Left renal pelvis (tissue), 4 donors: ENCODE measurements around the gene KMT2B. TPM values are rescaled to one million over a fixed set of nuclear protein-coding genes. Genes with fewer than 3 reads are reported as not detected.
A peak's percentile ranks its signal among the peaks of the same experiment; 100 is the strongest.
"Not testable (repeated sequence)": the region's sequence is repeated elsewhere in the genome, so short reads cannot be mapped to it uniquely, and the experiment has no call there.

Experiments used
- DNase-seq, 4 donors: peaks; one replicate each; pipeline ENCODE4 v3.0.0-alpha.2; 2013; ENCODE audit warnings: low read depth in 4 of 4, low spot score in 3 of 4
- polyA plus RNA-seq, 4 donors: library from polyadenylated mRNA; unstranded; fragments of 120-200 nt; gene quantifications; one replicate each; pipeline ENCODE4 v1.2.1, GENCODE V29; 2013; ENCODE audit not compliant: insufficient read length in 4 of 4

Gene KMT2B
- polyA plus RNA-seq, 4 donors = 25.1 to 42.0 (median 32.8) TPM

DNA sequence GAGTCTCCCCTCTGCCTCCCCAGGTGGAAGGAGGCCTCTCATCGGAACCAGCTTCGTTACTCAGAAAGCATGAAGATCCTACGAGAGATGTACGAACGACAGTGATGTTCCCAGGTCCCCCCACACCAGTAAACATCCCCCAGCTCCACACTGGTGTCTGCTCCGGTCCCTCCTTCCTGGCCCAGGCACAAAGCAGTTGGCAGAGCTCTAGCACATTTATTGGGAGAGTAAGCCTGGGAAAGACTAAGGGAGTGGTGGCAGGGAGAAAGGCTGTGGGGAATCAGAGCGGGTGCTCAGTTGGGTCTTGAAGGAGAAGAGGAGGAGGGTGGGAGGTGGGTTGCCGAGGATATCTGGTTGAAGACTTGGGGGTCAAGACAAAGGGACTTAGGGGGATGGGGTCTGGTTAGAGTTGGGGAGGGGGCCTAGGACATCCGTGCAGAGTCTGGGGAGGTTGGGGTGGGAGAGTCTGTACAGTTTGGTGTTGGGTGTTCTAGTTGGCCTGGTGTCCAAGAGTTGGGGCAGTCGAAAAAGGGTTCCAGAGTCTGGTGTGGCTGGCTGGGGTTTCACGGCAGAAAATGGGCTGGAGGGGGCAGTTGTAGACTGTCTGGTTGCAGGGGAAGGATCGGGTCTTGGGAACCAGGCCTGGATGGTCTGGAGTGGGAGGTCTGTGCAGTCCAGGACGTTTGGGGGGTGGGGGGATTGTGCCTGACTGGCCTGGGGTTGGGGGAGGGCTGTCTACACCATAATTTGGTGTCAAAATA is 36.7 kb downstream of the KMT2B start:
- DNase-seq = no peak

DNA sequence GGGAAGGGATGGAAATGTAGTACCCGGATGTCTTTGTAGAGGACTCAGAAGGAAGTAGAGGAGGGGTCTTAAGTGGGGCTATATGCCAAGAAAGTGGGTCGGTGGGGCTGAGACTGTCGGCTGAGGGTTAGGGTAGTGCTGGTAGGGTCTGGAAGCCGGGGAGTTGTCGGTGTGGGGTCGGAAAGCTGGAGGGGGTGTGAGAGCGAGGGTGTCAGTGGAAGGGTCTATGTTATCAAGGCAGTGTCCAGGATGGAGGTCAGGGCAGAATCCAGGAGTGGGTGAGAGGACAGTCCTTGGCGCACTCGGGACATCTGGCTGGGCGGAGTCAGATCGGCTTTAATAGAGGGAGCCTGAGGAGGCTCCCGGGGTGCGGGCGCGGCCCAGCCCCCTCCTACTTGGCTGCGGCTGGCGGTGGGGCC is 37.3 kb downstream of the KMT2B start:
- DNase-seq = no peak

DNA sequence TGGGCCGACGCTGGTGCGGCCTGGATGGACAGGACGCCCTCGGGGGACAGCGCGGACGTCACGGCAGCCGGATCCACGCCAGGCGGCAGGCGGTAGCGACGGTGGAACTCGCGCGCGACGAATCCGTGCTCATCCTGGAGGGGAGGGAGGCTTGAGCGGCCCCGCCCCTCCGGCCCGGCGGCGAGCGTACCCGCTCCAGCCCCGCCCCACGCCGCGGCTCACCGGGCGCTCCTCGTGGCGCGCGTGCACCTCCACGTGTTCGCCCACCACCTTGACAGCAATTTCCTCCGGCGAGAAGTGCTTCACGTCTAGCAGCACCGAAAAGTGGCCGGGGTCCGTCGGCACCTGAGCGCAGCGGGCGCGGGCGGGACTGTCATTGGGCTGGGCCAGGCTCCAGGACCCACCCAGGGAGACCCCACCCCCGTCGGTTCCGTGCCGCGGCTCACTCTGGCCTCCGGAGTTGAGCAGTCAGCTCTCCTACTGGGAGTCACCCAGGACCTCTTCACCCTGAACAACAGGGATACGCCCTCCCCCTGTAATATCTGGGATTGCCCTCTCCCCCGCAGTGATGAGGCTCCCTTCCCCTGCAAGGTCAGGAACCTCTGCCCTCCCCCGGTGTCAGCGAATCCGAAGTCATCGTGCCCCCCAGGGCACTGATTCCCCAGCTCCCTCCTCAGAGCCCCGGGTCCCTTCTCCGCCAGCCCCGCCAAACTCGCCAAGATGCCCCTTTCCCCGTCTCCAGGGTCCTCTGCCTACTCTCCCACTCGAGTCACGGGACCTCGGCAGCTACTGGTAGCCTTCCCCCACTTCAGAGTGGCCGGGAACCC is 38.0 kb downstream of the KMT2B start:
- no peak for DNase-seq

DNA sequence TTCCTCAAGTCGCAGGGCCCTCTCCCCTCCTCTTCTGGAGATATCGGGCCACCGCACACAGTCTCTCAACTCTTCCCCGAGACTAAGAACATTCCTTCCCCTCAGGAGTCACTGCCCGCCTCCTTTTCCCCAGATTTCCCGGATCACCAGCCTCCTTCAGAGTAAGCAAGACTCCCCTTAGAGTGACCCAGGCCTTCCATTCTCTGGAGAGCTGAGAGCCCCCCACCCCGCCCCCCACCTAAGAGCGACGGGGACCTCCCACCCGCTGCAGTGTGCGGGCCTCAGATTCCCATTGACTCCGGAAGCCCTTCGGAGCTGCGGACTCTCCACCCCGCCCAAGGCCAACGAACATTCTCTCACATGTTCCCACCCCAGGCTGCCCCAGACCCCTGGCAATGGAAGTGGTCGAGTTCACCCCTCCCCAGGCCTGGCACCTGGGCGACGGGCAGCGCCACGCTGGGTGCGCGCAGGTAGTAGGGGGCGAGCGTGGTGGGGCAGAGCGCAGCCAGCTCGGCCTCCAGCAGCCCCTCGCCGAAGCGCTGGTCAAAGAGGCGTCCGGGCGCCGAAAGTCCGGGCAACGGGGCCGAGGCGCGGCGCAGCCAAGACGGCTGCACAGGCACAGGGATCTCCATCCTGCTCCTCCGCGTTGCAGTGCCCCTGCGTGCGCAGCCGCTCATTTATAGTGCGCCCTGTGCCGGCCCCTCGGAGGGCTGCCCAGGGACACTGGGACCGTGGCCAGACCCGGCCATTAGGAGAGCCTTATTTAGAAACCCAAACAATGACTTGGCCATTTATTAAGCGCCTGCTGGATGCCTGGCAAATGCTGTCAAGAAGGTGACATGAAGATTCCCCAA is 38.8 kb downstream of the KMT2B start, which contains the start of gene HSPB6:
HSPB6 (minus strand) TSS at position 653 of the 854 bp plus-strand sequence; CDS start at position 632, 21 bp downstream.
- no peak for DNase-seq

DNA sequence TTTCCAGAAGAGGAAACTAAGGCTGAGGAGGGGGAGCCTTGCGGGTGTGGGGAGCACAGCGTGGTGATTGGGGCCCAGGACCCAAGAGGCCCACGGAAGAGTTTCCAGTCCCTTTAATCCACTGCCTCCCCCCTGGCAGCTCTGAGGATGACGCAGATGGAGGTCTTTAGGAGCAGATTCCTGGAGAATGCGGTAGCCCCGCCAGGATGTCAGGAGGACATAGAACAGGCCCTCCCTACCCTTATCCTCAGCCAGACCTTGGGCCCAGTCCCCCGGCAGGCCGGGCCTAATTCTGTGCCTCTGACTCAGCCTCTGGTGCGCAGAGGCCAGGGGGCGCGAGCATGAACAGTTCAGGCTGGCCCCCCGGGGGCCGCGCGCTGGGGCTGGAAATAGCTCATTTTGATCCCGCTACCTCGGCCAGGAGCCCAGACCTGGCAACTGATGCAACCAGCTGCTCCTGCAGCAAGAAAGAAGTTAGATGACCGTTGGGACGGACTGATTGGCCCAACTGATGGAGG is 39.5 kb downstream of the KMT2B start:
- no peak for DNase-seq

DNA sequence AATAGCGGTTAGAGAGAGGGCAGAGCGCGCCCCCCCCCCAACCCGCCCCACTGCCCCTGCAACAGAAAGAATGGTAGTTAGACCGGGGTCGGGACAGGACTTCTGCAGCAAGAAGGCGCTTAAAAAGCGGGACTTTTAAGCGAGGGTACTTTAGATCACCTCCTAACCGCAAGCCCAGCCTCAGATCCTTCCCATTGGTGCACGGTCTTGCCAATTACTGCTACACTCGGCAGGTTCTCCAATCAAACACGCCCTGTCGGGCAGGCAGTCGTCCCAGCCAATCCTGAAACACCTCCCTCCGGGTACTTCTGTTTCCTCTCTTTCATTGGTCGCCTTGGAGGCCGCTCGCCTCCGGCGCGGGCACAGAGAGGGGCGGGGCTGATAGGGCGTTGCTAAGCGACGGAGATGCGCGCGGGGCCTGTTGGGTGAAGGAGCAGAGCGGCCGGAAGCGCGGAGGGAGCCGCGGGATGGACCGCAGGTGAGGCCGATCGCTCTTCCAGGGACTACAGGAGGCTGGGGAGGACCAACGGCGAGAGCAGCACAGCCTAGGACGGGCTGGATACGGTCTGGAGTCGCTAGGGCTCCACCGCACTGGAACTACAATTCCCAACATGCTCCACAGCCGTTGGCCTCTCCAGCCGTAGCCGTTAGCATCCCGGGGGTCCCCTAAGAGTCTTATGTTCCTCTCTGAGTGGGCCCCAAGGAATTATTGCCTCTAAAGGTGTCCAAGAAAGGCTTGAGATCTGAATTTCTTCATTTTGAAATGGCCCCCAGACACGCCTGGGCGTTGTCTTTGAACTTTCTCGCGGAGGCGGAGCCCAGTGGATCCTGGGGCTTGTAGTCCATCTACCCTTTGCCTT is 40.2 kb downstream of the KMT2B start, which contains the start of gene PROSER3:
PROSER3 (plus strand) TSS at position 428 of the 860 bp plus-strand sequence; CDS start at position 468, 40 bp downstream.
- peak; percentile 97 to 99 (median 98) for DNase-seq

DNA sequence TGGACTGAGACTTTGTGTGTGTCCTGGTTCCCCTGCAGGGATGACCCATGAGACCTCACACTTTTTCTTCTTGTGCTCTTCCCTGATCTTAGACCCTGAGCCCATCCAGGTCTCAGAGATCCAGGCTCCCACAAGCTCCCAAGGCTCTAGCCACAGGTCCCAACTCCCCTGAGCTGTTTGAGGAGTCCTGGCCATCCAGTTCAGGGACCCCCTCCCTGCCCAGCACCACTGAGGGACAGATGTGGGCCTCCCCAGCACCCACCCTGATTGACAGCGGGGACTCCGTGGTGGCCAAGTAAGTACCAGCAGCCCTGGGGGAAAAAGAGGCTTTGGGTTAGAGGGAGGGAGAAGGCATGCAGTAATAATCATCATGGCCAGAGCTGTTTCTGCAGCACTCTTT is 41.9 kb downstream of the KMT2B start:
- DNase-seq = no peak

DNA sequence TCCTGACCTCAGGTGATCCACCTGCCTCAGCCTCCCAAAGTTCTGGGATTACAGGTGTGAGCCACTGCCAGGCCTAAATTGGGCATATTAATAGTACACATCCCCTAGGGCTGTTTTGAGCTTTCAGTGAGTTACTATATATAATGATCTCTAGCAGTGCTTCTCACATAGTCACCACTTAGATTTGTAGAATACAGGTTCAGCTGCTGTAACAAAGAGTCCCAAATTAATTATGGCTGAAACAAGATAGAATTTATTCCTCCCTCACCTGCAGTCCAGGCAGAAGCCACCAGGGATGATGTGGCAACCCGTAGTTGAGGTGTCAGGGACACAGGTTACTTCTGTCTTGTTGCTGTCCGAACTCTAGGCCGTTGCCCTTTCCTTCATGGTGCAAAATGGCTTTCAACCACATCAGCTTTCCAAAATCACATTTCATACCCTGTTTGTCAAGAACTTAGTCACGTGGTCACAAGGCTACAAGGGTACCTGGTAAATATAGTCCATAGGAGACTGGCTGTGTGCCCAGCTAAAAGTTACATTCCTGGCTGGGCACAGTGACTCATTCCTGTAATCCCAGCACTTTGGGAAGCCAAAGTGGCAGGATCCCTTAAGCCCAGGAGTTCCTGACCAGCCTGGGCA is 43.0 kb downstream of the KMT2B start:
- DNase-seq = no peak

DNA sequence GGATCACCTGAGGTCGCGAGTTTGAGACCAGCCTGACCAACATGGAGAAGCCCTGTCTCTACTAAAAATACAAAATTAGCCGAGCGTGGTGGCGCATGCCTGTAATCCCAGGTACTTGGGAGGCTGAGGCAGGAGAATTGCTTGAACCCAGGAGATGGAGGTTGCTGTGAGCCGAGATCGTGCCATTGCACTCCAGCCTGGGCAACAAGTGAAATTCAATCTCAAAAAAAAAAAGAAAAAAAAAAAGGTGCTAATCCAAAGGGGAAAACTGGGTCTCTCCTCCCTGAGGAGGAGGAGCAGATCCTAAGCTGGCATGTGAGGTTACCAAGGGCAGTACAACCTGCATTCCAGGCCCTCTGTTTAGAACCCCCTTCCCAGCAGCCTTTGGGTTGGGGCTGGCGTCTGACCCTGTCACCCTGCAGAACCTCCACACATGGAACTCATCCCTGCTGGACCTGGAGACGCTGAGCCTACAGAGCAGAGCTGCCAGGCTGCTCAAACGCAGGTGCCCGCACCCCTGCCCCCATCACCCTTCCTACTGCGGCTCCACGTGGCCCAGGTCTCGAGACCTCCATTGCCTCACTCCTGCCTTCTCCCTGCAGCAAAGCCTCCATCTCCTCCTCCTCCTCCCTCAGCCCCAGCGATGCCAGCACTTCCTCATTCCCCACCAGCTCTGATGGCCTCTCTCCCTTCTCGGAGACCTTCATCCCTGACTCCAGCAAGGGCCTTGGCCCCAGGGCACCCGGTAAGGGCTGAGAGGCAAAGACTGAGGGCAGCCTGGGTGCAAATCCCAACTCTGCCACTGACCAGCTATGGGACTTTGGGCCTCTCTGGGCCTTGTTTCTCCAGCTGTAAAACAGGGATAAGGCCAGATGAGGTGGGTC is 46.9 kb downstream of the KMT2B start:
- no peak for DNase-seq

DNA sequence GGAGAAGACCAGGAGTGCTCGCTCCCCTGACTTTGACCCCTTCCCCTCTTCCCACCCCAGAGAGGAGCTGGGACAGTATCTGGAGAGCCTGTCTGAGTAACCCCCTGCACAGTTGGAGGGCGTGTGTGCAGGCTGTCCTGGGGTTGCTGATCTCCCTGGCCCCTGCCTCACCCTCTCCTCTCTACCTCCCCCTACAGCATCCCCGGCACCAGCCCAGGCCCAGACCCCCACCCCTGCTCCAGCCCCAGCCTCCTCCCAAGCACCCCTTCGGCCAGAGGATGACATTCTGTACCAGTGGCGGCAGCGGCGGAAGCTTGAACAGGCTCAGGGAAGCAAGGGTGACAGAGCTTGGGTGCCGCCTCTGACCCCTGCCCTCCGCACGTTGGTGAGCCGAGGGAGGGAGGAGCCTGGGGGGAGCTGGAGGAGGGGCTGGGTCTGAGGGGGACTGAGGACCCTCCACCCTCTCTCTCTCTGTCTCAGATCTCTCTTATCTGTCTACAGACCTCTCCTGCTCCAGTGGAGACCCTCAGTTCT is 48.8 kb downstream of the KMT2B start:
- DNase-seq = no peak

DNA sequence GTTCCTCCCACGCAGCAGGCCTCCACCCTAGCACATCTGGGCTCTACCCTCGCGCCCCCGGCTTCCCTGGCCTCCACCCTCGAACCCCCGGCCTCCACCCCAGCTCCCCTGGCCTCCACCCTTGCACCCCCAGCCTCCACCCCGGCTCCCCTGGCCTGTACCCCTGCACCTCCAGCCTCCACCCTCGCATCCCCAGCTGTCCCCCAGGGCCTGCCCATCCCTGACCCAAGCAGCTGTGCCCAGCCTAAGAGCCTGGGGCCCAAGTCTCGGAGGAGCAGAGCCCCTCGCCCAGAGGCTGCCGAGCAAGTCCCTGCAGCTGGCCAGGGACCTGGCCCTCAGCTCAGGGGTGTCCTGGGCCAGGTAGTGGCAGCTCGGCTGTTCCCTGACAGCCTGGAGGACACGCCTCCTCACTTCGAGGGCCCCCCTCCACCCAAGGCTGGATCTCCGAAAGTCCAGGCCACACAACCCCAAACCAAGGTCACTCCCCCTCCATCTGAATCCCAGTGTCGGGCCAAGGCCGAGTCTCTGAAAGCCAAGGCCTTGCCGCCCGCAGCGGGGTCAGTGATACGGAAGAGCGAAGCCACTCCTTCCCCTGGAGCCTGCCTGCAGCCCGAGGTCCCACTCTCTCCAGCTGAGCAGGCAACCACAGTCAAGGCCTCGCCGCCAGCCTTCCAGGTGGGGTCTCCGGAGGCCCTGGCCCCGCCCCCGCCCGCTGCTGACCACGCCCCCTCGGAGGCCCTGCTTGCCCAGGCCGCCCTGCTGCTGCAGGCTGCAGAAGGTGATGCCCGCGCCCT is 49.7 kb downstream of the KMT2B start:
- DNase-seq = peak in 1 of 4 donors; percentile 56

DNA sequence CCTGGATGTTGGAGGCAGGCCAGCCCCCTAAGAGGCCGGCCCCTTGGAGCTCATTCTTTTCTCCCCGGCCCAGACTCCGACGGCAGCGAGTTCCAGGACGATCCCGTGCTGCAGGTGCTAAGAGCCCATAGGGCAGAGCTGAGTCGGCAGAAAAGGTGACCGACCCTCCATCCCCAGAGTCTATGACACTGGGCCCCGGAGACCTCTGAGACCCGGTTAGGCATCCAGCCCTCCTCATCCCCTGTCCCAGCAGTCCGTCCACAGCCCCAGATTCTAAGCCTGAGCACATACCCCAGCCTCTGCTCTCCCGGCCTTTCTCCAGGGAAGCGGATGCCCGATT is 50.2 kb downstream of the KMT2B start:
- DNase-seq = no peak

DNA sequence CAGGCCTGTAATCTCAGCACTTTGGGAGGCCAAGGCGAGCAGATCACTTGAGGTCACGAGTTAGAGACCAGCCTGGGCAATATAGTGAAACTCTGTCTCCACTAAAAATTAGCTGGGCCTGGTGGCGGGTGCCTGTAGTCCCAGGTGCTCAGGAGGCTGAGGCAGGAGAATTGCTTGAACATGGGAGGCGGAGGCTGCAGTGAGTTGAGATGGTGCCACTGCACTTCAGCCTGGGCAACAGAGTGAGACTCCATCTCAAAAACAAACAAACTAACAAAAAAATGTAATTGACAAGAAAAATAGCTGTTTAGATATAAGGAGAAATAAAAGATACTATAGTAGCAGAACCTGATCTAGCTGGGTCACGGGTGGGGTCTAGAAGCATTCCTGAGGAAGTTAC is 54.6 kb downstream of the KMT2B start:
- DNase-seq = not testable (repeated sequence)

DNA sequence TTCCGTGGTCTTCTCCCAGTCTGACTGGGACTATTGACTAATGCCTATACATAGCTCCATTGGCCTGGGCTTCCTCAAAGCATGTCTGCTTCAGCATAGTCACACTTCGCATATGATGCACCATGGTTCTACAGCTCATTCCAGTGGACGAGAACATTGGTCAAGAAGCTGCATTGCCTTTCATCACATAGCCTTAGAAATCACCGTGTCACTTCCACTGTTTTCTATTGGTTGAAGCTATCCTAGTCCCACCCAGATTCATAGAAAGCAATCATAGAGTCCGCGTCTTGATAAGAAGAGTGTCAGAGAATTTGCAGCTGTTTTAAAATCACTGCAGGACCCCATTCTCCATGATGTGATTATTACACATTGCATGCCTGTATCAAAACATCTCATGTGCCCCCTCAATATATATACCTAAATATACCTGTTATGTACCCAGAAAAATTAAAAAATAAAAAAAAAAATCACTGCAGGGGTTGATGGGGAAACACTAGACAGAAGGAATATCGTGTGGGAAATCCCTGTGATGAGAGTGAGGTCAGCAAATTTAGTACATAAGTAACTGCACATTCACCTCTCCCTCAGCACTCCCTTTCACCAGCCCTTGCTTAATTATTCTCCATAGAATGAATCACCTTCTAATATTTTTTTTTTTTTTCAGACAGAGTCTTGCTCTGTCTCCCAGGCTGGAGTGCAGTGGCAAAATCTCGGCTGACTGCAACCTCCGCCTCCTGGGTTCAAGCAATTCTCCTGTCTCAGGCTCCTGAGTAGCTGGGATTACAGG is 55.4 kb downstream of the KMT2B start:
- no peak for DNase-seq

DNA sequence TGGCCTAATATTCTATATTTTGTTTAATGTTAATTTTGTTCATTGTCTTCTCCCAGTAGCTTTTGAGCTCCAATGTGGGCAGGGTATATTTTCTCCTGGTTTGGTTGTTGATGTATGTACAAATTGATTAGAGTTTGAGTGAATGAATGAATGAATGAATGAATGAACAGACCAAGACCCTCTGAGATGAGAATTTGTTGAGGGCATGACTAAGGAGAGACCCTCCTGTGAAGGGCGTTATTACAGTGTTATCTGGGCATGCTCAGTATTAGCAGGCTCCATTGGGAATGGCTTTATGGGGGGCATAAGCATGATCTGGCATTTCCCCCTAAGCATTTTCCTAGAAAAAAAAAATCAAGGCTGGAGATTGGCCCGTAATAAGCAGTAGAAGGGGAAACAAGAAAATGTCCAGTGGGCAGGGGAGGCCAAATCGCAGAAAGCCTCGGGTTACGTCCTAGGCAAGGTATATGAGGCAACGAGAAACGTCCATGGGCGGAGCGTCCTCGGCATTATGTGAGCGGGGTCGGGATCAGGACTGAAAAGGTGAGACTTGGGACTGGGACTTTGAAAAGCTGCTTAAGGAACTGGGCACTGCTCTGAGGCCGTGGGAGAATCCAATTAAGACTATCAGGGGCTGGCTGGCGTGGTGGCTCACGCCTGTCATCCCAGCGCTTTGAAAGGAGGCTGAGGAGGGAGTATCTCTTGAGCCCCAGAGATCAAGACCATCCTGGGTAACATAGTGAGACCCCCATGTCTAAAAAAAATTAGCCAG is 56.7 kb downstream of the KMT2B start:
- no peak for DNase-seq

DNA sequence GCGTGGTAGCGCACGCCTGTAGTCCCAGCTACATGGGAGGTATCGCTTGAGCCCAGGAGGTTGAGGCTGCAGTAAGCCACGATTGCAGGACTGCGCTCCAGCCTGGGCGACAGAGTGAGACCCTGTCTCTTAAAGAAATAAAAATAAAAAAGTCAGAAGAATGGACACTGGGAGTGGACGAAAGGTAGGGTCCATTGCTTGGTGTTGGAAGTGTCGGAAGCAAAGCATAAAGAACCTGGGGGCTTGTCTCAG is 57.2 kb downstream of the KMT2B start:
- DNase-seq = no peak
